GM19397 (cell line): ENCODE data around the gene TANC2.
A peak's percentile ranks its signal among the peaks of the same experiment; 100 is the strongest.
"Not testable (repeated sequence)": the region's sequence is repeated elsewhere in the genome, so short reads cannot be mapped to it uniquely, and the experiment has no call there.

Source experiments
- ATAC-seq: cut with Tn5 transposase; IDR thresholded peaks from one replicate; pipeline ENCODE4 v1.9.1; 2021; ENCODE audit warnings: mild to moderate bottlenecking, moderate library complexity; ENCODE audit not compliant: unreplicated experiment

TANC2 gene

DNA sequence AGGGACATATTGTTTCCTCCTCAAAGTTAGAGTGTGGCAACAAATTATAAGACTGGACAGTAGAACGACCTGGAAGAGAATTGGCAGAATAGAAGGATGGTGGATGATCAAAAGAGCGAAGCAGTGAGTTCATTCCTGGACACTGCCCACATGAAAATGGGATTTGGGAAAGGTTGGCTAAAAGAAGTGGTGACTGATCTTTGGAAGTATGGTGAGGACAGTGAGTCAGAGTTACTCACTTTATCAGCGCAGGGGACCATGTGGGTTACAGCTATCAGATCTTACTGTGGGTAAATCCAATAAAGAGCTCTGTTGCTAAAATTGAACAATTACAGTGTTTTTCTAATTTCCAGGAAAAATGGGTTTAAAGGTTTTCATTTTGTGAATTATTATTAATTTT, 2.7 kb upstream of the TANC2 start:
- no peak for ATAC-seq

DNA sequence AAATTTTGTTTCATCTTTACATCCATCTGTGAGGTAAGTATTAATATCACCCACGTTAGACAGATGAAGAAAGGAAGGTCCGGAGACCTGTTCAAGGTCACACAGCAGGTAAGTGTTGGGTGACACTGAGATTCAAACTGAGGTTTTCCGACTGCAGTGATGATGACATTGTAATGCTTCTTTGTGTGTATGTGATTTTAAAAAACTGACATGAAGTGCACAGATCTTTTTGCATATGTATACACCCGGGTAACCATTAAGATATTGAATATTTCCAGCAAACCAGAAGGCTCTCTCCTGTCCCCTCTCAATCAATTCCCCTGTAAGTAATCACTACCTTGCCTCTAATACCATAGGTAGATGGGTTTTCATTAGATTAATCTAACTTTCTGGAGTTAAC, 1.5 kb upstream of the TANC2 start:
- no peak for ATAC-seq

DNA sequence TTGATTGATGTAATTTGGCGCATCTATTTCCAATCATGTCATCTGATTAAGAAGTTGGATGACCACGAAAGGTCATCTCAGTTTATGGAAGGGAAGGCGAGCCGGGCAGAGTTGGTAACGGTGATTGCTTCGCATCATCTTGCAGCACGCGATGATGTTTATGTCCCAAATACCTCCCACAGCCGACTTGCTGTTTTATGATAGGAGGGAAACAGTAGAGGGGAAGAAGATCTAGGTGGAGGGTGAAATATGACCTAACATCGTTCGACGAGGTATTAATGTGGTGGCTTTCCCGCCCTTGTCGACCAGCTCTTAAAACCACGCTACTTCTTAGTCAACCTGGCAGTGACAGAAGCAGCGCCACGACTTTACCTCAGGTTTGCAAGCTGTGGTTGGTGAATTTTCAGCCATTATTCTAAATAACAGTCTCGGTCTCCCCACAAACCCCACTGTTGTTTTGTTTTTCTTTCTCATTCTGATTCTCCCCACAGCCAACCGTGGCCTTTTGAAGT, 805 bp upstream of the TANC2 start:
- no peak for ATAC-seq

- ATAC-seq = peak; percentile 14
These were observed 580 bp downstream of the TANC2 start for GRCh38 chr17:62966426-62967204.

GRCh38 chr17:62967205-62967529, 1.1 kb downstream of the TANC2 start:
- ATAC-seq = no peak

DNA sequence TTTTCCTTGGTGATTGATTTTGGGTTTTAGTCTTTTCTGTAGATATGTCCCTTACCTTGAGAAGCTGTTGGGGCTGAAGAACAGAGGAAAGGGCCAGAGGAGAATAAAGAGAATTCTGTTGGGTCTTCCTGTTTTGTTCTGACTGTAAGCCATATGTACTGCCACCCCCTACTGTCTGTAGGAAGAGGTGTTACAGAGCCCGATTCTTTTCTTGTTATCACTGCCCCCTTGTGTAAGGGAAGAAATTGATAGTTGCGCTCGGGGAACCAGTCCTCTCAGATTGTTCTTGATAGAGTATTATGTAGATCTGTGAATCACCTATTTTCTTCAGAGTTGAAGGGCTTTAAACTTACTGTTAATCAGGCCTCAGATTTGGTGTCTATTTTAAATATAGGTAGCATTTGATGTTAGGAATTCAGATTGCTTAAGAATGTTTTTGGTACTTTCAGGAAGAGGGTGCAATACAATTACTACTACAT, 2.4 kb downstream of the TANC2 start:
- ATAC-seq = peak; percentile 61

GRCh38 chr17:62970610-62971009, 4.6 kb downstream of the TANC2 start:
- no peak for ATAC-seq

DNA sequence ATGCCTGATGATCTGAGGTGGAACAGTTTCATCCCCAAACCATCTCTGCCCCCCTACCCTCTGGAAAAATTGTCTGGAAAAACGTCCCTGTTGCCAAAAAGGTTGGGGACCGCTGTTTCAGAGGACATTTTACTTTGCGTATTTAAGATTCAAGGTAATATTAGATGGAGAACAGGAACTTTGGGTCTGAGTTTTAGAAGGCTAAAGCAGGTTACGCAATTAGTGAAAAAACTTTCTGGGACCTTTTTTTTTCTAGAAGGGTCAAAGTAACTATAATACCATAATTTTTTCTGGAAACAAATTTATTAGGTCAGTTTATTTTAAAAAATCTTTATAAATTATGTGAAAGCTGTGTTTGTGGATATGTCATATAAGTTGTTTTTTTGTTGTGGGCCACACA, 5.8 kb downstream of the TANC2 start:
- no peak for ATAC-seq

DNA sequence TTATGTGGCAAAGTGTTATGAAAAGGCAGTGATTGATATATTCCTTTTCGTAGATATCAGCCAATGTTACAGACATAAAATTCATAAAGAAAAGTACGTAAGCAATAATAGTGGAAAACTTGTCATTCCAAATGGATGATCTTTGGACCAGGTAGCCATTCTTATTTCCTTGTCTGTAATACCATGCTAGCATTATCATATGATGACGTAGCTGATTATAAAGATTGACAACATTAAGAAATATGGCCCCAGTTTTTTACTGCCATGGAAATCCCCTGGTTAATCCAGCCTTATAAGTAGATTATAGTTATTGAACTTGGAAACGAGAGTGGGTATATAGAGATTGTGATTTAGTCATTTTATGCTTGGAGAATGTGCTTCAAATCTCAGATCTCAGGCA, 8.8 kb downstream of the TANC2 start:
- no peak for ATAC-seq

GRCh38 chr17:62975206-62975605, 9.2 kb downstream of the TANC2 start:
- no peak for ATAC-seq

DNA sequence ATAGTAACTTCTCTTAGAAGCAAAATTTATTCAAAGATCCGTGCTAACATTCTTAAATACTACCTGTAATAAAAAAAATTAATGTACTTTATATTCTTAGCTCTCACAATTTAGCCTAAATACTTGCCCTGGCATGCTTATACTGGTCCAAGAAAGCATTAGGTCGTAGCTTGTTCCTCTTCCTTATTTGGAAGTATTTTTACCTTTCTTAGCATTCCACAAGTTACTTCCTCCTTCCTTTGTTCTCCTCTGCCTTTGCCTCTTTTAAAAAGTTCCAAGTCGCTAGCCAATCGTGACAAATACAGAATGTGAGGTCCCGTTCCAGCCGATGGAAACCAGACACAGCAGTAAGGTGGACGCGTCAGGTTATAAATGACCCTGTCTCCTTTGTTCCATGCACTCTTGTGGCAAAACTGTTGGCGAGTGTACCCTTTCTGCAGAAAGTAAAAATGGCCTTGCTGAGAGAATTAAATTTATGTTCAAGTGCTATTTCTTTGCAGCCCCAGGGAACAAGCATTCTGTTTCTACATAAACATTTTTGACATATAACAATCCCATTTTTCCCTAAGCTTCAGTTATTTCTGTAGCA, 10.7 kb downstream of the TANC2 start:
- not testable (repeated sequence) for ATAC-seq

DNA sequence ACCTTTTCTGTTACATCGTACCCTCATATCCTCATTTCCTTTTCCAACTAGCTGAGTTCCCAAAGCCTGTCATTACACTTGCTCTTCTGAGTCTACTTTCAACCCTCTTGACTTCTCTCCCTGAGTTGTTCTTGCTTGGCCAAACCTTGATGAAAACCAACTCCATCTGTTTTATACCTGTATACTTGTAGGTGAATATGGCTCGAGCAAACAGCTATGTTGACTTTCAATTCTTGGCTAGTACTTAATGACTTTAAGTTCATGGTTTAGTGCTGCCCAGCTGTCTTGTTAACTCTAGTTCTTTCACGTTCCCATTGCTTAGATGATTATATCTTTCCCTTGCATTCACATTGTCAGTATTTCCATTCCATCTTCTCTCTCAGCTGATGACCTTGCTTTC, 14.8 kb downstream of the TANC2 start:
- ATAC-seq = no peak

DNA sequence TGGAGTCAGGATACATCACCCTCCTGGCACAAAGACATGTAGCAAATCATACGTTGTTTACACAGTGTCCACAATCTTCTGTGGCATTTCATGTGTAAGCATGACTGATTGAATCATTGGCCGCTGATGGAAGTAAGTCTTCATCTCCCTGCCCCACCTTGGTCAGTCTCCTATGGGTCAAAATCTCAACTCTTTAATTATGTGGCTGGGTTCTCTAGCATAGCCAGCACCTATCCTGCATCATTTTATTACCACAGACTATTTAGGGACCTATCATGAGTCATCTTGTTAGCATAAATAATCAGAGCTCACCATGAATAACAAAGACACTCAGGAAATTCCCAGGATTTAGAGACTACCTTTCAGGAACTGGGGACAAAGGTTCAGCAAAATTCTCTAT, 15.9 kb downstream of the TANC2 start:
- no peak for ATAC-seq

- ATAC-seq = no peak
These were observed 18.8 kb downstream of the TANC2 start for GRCh38 chr17:62984801-62985200.

DNA sequence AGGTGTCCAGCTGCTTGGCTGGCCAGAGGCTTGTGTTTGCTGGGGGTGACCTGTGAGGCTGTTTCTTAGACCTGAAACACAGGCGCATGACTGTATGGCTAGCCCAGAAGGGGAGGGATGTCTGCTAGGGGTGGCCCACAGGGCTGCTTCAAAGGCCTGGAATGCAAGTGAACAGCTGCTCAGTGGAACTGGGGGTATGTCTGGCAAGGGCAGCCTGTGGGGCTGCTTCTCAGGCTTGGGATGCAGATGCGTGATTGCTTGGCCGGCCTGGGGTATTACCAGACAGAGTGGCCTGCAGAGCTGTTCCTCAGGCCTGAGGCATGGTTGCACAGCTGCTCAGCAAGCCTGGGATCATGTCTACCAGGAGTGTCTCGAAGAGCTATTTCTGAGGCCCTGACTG, 20.5 kb downstream of the TANC2 start:
- no peak for ATAC-seq

GRCh38 chr17:62987136-62987535, 21.1 kb downstream of the TANC2 start:
- no peak for ATAC-seq

- ATAC-seq = no peak
These were observed 23.5 kb downstream of the TANC2 start for GRCh38 chr17:62989501-62989900.

- no peak for ATAC-seq
These were observed 28.9 kb downstream of the TANC2 start for GRCh38 chr17:62994931-62995330.

DNA sequence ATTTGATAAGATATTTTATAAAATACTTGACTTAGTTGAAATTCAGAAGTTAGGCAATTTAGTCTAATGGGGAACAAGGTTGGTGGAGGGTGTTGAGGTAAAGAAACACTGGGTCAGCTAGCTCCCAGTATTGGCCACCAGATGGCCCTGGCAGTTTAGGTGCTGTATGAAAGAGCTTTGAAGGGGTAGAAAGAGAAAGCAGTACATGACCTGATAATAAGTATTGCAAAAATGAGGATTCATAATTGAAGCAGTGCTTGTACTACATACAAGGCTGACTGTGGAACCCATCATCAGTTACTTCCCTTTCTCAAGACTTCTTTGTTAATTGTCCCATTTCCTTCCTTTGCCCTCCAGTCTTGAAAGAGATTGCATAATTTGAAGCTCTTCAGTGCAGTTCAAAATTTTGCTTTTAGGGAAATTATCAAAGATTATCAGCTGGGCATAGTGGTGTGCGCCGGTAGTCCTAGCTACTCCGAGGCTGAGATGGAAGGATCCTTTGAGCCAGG, 29.4 kb downstream of the TANC2 start:
- ATAC-seq = no peak

DNA sequence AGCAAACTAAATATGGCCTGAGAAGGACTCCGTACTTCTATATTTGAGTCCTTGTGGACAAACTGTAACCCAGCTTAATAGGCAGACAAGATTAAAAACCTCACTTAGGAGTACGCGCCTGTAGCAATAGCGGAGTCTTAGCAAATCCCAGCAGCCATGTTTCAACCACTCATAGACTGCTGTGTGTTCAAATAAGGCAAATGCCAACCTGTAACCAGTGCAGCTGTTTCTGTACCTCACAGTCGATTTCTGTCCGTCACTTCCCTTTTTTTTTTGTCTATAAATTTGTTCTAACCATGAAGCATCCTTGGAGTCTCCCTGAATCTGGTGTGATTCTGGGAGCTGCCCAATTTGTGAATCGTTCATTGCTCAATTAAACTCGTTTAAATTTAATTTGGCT, 30.2 kb downstream of the TANC2 start:
- no peak for ATAC-seq

- no peak for ATAC-seq
These were observed 32.1 kb downstream of the TANC2 start for GRCh38 chr17:62998166-62998565.

- ATAC-seq = no peak
These were observed 32.8 kb downstream of the TANC2 start for GRCh38 chr17:62998665-62999393.
